Activated CD8-positive, alpha-beta T cell treated with anti-CD3 and anti-CD28 coated beads, Interleukin-2, amount 10 ng/mL, durations not matched to agents 7 days and 5 days (primary cell): ENCODE results near the gene MBL2. TPM values are rescaled to one million over a fixed set of nuclear protein-coding genes. Genes with fewer than 3 reads are reported as not detected.

Experiments used
- ATAC-seq: fragments of 150-1000 bp; cut with Tn5 transposase; one replicate; pipeline ENCODE4 v1.10.0; 2021; ENCODE audit warnings: moderate library complexity
- CTCF ChIA-PET: fragments of 350-600 bp; sonication (Branson Sonifier 250); formaldehyde crosslinking; loops from one replicate; lab custom pipeline; 2021; ENCODE audit warnings: antibody characterized with exemption; lab: Charles Lee
- POLR2A ChIA-PET: fragments of 350-600 bp; sonication (Branson Sonifier 250); formaldehyde crosslinking; loops from one replicate; lab custom pipeline; 2021; ENCODE audit warnings: antibody characterized with exemption; lab: Charles Lee
- DNase-seq: peaks from one replicate; pipeline ENCODE4 v3.0.0-alpha.2; 2020
- H3K27ac Mint-ChIP-seq: one replicate; pipeline ENCODE4 v1.8.0; 2021; ENCODE audit warnings: mild to moderate bottlenecking, mixed read lengths
- H3K27me3 Mint-ChIP-seq: one replicate; pipeline ENCODE4 v1.8.0; 2021; ENCODE audit warnings: low read depth, mixed read lengths
- H3K36me3 Mint-ChIP-seq: one replicate; pipeline ENCODE4 v1.8.0; 2021; ENCODE audit warnings: low read depth, mixed read lengths
- H3K4me1 Mint-ChIP-seq: one replicate; pipeline ENCODE4 v1.8.0; 2021; ENCODE audit warnings: low read depth, mixed read lengths
- H3K4me3 Mint-ChIP-seq: one replicate; pipeline ENCODE4 v1.8.0; 2021; ENCODE audit warnings: mild to moderate bottlenecking, mixed read lengths
- H3K9me3 Mint-ChIP-seq: one replicate; pipeline ENCODE4 v1.8.0; 2022; ENCODE audit warnings: mixed read lengths; ENCODE audit not compliant: insufficient read depth
- total RNA-seq, 2 experiments: library from RNA; stranded (reverse); gene quantifications; one replicate each; pipeline ENCODE4 v1.2.3, GENCODE V29; 2021

The MBL2 gene
- total RNA-seq, 2 experiments from 2014 or later, result not detected

DNA sequence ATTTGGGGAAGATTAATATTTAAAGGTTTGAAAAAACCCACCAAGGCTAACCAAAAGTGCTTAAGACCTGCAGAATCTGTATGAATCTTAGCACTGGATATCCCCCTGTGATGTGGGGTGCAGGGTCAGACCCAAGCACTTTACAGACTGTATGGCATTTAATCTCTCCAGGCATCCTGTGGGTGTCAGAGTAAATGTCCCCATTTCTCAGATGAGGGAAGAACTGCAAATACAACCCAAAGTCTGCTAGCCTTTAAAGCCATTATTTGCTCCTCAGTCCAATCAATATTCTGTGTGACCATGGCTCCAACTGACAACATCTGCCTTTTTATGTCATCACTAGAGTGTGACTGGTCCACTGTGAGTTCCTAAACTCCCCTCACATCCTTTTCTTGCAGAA is 10.0 kb upstream of the MBL2 start:
- no peaks in the 10 kb centered on the region for H3K4me1 Mint-ChIP-seq
- H3K27me3 Mint-ChIP-seq, result no peaks in the 10 kb centered on the region
- H3K9me3 Mint-ChIP-seq, result no peaks in the 10 kb centered on the region
- POLR2A ChIA-PET, result no interaction called here
- H3K4me3 Mint-ChIP-seq, result no peak overlapping the region
- H3K27ac Mint-ChIP-seq, result no peak overlapping the region
- no peak for ATAC-seq
- CTCF ChIA-PET, result interaction anchor here (2.8 kb wide), 1 partner anchor 138 kb away, joined by 11 read pairs; no protein-coding TSS in a partner anchor
- no peaks in the 10 kb centered on the region for H3K36me3 Mint-ChIP-seq
- DNase-seq, result no peak

DNA sequence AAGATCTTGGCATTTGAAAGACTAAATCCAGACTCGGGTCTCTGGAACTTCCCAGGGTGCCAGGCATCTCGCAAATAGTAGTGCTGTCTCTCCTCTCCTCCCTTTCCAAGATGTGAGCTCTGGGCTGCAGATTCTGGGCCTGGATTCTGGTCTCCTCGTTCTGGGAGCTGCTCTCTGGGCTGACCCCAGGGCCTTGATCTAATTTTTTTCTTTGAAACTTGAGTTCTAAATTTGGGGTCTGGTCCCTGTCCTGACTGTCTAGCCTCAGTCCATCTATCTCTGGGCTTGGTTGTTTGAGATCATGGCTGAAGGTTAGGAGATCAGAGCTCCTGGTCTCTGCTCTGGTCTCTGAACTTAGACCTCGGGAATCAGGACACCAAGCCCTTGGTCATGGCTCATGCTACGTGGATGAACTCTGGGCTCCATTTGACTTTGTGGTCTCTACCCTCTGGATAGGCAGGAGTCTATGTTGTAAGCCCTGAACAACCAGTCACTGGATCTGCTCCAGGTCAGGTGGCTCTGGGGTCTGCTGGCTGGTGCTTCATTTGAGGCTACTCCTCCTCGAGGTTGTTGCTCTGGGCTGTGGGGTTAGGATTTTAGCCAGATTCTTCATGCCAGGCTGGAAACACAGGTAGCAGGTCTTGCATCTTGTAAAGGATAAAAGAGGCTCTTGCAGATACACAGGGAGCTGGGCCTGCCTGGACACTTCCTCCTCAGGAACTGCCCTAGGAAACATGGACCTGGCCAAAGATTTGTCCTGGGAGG is 8.0 kb upstream of the MBL2 start:
- Mint-ChIP-seq H3K4me1 (no peaks in the 10 kb centered on the region), H3K4me3 (no peak overlapping the region), H3K27ac (no peak overlapping the region), H3K9me3 (no peaks in the 10 kb centered on the region), H3K36me3 (no peaks in the 10 kb centered on the region), H3K27me3 (no peaks in the 10 kb centered on the region)
- DNase-seq (no peak), ATAC-seq (no peak)
- ChIA-PET CTCF (interaction anchor here (0.8 to 2.8 kb wide), 5 partner anchors 12 to 473 kb away, joined by 3 to 11 read pairs (median 4); no protein-coding TSS in a partner anchor), POLR2A (no interaction called here)

GRCh38 chr10:52779541-52780390 is 7.2 kb upstream of the MBL2 start:
- no peak overlapping the region for H3K27ac Mint-ChIP-seq
- H3K4me3 Mint-ChIP-seq, result no peak overlapping the region
- DNase-seq (peak; percentile 53), ATAC-seq (peak; percentile 61)
- H3K4me1 Mint-ChIP-seq, result no peaks in the 10 kb centered on the region
- no peaks in the 10 kb centered on the region for H3K9me3 Mint-ChIP-seq
- ChIA-PET CTCF (interaction anchor here (0.9 to 2.8 kb wide), 4 partner anchors 11 to 472 kb away, joined by 3 to 11 read pairs (median 6); no protein-coding TSS in a partner anchor), POLR2A (interaction anchor here (0.7 kb wide), 1 partner anchor 56 kb away, joined by 4 read pairs; no protein-coding TSS in a partner anchor)
- no peaks in the 10 kb centered on the region for H3K27me3 Mint-ChIP-seq
- no peaks in the 10 kb centered on the region for H3K36me3 Mint-ChIP-seq

DNA sequence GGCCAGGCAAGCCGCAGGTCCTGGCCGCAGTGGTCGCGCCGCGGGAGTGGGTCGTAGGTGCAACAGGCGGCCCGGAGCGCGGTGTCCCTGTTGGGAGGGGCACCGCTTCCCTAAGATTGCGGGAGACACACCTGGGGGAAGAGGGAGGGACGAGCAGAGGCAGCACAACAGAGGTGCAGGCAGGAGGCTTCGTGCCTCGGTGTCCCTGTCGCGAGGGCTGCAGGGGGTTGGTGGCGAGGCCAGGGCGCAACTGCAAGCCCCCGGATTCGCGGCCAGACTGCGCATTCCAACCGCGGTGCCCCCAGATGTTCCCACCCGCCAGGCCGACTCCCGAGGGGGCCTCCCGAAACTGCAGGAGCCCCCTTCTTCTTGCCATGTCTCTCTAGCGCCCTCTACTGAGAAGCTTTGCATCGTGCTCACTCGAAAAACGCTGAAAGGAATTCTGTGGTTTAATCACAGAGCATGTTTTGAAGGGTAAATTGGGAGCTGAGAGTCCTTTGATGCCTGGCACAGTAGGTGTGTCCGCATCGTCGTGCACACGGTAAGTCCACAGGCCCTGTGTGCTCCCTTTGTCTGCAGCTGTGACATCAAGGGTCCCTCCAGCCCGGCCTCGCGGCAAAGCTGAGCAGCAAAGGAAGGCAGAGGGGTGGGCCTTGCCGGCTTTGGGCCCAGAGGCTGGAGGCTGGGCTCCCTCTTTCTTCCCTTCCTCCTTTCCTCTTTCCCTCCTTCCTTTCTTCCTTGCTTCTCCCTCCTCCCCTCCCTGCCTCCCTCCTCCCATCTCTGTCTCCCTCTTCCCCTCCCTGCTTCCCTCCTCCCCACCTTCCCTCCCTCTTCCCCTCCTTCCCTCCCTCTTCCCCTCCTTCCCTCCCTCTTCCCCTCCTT is 6.2 kb upstream of the MBL2 start:
- POLR2A ChIA-PET, result no interaction called here
- CTCF ChIA-PET, result no interaction called here
- no peak for ATAC-seq
- no peaks in the 10 kb centered on the region for H3K36me3 Mint-ChIP-seq
- H3K27me3 Mint-ChIP-seq, result no peaks in the 10 kb centered on the region
- no peak overlapping the region for H3K4me3 Mint-ChIP-seq
- no peaks in the 10 kb centered on the region for H3K9me3 Mint-ChIP-seq
- no peak for DNase-seq
- no peaks in the 10 kb centered on the region for H3K4me1 Mint-ChIP-seq
- H3K27ac Mint-ChIP-seq, result no peak overlapping the region

DNA sequence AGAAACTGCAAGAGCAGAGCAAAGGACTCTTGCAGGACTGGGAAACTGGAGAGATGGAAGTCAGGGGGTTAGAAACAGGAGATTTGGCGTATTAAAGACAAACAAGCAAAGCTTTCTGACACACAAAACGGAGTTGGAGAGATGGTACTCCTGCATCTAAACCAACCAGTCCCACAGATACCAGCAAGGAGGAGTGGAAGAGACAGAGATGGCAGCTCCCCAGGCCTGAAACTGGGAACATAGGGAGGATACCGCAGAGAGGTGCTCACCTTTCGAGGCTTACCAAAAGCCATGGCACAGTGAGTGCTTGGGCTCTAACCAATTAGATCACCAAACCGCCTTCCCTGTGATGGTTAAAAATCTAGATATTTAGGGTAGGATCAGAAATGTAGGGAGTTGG is 4.8 kb upstream of the MBL2 start:
- no peak for DNase-seq
- no peaks in the 10 kb centered on the region for H3K9me3 Mint-ChIP-seq
- H3K4me1 Mint-ChIP-seq, result no peaks in the 10 kb centered on the region
- H3K36me3 Mint-ChIP-seq, result no peaks in the 10 kb centered on the region
- ChIA-PET CTCF (interaction anchor here (0.7 kb wide), 1 partner anchor 133 kb away, joined by 3 read pairs; no protein-coding TSS in a partner anchor), POLR2A (no interaction called here)
- no peak overlapping the region for H3K4me3 Mint-ChIP-seq
- ATAC-seq, result no peak
- H3K27ac Mint-ChIP-seq, result no peak overlapping the region
- no peaks in the 10 kb centered on the region for H3K27me3 Mint-ChIP-seq

GRCh38 chr10:52776471-52776903 is 3.9 kb upstream of the MBL2 start:
- H3K9me3 Mint-ChIP-seq, result no peaks in the 10 kb centered on the region
- DNase-seq (no peak), ATAC-seq (no peak)
- H3K27ac Mint-ChIP-seq, result no peak overlapping the region
- no peaks in the 10 kb centered on the region for H3K36me3 Mint-ChIP-seq
- no peaks in the 10 kb centered on the region for H3K4me1 Mint-ChIP-seq
- no peaks in the 10 kb centered on the region for H3K27me3 Mint-ChIP-seq
- H3K4me3 Mint-ChIP-seq, result no peak overlapping the region
- ChIA-PET POLR2A (no interaction called here), CTCF (no interaction called here)

GRCh38 chr10:52775132-52775647 is 2.6 kb upstream of the MBL2 start:
- POLR2A ChIA-PET, result no interaction called here

GRCh38 chr10:52774600-52775106 is 2.1 kb upstream of the MBL2 start:
- CTCF ChIA-PET, result no interaction called here
- Mint-ChIP-seq H3K27me3 (no peaks in the 10 kb centered on the region), H3K4me1 (no peaks in the 10 kb centered on the region), H3K27ac (no peak overlapping the region), H3K4me3 (no peak overlapping the region), H3K36me3 (no peaks in the 10 kb centered on the region), H3K9me3 (no peaks in the 10 kb centered on the region)
- ATAC-seq (no peak), DNase-seq (no peak)
- POLR2A ChIA-PET, result no interaction called here

More at GRCh38 chr10:52775132-52775647, 2.6 kb upstream of the MBL2 start:
- DNase-seq (no peak), ATAC-seq (no peak)
- CTCF ChIA-PET, result interaction anchor here (0.7 kb wide), 1 partner anchor 130 kb away, joined by 3 read pairs; no protein-coding TSS in a partner anchor
- H3K4me3 Mint-ChIP-seq, result no peak overlapping the region
- no peaks in the 10 kb centered on the region for H3K27me3 Mint-ChIP-seq
- no peaks in the 10 kb centered on the region for H3K4me1 Mint-ChIP-seq
- no peak overlapping the region for H3K27ac Mint-ChIP-seq
- no peaks in the 10 kb centered on the region for H3K36me3 Mint-ChIP-seq
- no peaks in the 10 kb centered on the region for H3K9me3 Mint-ChIP-seq

GRCh38 chr10:52774182-52774581 is 1.6 kb upstream of the MBL2 start:
- H3K9me3 Mint-ChIP-seq, result no peaks in the 10 kb centered on the region
- no peaks in the 10 kb centered on the region for H3K36me3 Mint-ChIP-seq
- H3K27ac Mint-ChIP-seq, result no peak overlapping the region
- POLR2A ChIA-PET, result no interaction called here
- DNase-seq (no peak), ATAC-seq (no peak)
- CTCF ChIA-PET, result no interaction called here
- no peaks in the 10 kb centered on the region for H3K27me3 Mint-ChIP-seq
- no peaks in the 10 kb centered on the region for H3K4me1 Mint-ChIP-seq
- H3K4me3 Mint-ChIP-seq, result no peak overlapping the region

DNA sequence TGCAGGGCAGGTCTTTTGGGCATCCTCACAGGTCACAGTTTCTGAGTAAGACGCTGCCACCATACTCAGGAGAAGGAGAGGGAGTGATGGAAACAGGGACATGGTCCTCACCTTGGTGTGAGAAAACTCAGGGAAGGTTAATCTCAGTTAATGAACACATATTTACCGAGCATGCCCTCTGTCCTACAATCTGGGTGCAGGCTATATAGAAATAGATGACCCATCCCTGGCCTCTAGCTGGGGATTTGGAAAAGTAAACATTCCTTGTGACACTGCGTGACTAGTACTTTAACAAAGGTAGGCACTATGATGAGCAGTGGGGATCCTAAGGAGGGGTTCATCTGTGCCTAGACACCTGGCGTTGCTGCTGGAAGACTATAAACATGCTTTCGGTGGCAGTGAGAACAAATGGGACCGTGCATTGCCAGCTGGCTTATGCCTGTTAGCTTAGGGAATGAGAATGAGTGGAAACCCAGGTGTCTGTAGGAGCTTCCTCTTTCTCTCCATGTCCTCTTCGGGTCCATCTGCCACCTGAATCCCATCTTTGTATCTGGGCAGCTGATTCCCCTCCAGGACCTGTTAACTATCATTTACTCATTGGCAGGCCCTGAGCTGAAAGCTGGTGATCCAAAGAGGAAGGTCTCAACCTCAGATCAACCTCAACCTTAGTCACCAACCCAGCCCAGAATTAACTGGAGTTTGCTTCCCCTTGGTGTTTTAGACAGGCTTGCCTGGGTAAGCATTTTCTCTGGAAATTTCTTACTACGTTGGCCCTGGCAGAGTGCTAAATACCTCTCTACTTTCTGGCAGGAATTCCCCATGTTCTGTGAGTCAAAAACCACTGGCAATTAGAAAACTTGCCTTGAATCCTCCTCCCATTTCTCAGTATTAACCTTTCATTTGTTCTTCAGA is 794 bp downstream of the MBL2 start:
- POLR2A ChIA-PET, result no interaction called here
- CTCF ChIA-PET, result interaction anchor here (0.7 kb wide), 1 partner anchor 949 kb away, joined by 3 read pairs; no protein-coding TSS in a partner anchor
- Mint-ChIP-seq H3K27ac (no peak overlapping the region), H3K36me3 (no peaks in the 10 kb centered on the region), H3K4me1 (no peaks in the 10 kb centered on the region), H3K4me3 (no peak overlapping the region), H3K9me3 (no peaks in the 10 kb centered on the region), H3K27me3 (no peaks in the 10 kb centered on the region)
- no peak for DNase-seq
- no peak for ATAC-seq
